ENCODE results near the gene DCANP1.

GRCh38 chr5:135493406-135494180 is 46.4 kb upstream of the DCANP1 start:
- TF ChIP-seq CTCF (IDR thresholded peaks at IDR 0.05), result no peak
- TF ChIP-seq EP300 (IDR thresholded peaks at IDR 0.05), result no peak
